ENCODE results near the gene PHTF2. TPM values are rescaled to one million over a fixed set of nuclear protein-coding genes. Genes with fewer than 3 reads are reported as not detected.

Gene PHTF2
- total and polyA plus RNA-seq, 2 donors (not counting 3 experiments of a cell fraction or from before 2014, with no cell fraction given) = 13.3 to 21.4 TPM

GRCh38 chr7:77831481-77831880, 32.9 kb downstream of the PHTF2 start:
- no TSS peak for BruUV-seq (replicated peaks)
- H3K9ac ChIP-seq (replicated peaks; ENCODE audit: extremely low read depth, insufficient read depth, low read length) = no peak overlapping the region
- H3K79me2 ChIP-seq (ENCODE audit: control insufficient read depth, insufficient read depth, low read length) = no peaks in the 10 kb centered on the region
- no peaks in the 10 kb centered on the region for H3K9me1 ChIP-seq (replicated peaks; ENCODE audit: control insufficient read depth, extremely low read depth, insufficient read depth, low read length)
- no peaks in the 10 kb centered on the region for H3K9me3 ChIP-seq (replicated peaks; ENCODE audit: control insufficient read depth, insufficient read depth, low read length)
- peaks cover 20% of the 10 kb centered on the region for H3K4me1 ChIP-seq (ENCODE audit: control insufficient read depth, extremely low read depth, insufficient read depth, low read length)
- dilution Hi-C loops (cut with MboI; ENCODE audit: extremely low pct_ligation_motif_present, low sequenced_read_pairs) = no loop called here
- FAIRE-seq = no peak
- ChIA-PET CTCF (interaction anchor here (0.7 to 1.2 kb wide), 2 partner anchors 13 to 36 kb away, joined by 3 to 4 read pairs; no protein-coding TSS in a partner anchor), POLR2A (no interaction called here)
- H3K4me2 ChIP-seq (ENCODE audit: insufficient read depth, low read length) = no peak overlapping the region
- no peak overlapping the region for H3K27ac ChIP-seq (ENCODE audit: insufficient read depth, low read depth, low read length)
- intact Hi-C loops (cut with micrococcal nuclease) = no loop called here
- no peaks in the 10 kb centered on the region for H3K27me3 ChIP-seq (ENCODE audit: control insufficient read depth in 2 of 2, insufficient read depth in 2 of 2, low read length in 2 of 2)
- no peak for DNase-seq (ENCODE audit: low read depth, low spot score)
- no peak overlapping the region for H2AFZ ChIP-seq (ENCODE audit: low read depth, low read length)
- H3K36me3 ChIP-seq (ENCODE audit: control insufficient read depth in 2 of 2, extremely low read depth in 1 of 2, insufficient read depth in 2 of 2, low read length in 2 of 2) = no peaks in the 10 kb centered on the region
- H3K4me3 ChIP-seq (replicated peaks in 1 of 3; ENCODE audit: insufficient read depth in 1 of 3, low read depth in 1 of 3, low read length in 3 of 3) = no peak overlapping the region
- H4K20me1 ChIP-seq (replicated peaks; ENCODE audit: control insufficient read depth, extremely low read depth, insufficient read depth, low read length) = no peaks in the 10 kb centered on the region
- TF ChIP-seq POLR2AphosphoS5 (IDR thresholded peaks at IDR 0.05; ENCODE audit: insufficient read depth, low read depth, low read length) (no peak), POLR2A (IDR thresholded peaks at IDR 0.05; ENCODE audit: low read depth, low read length) (no peak), MYC (IDR thresholded peaks at IDR 0.05; ENCODE audit: low read depth, low read length) (no peak), FOS (IDR thresholded peaks at IDR 0.05; ENCODE audit: borderline replicate concordance, insufficient read depth, low read length) (no peak), GATA2 (IDR thresholded peaks at IDR 0.05; ENCODE audit: insufficient read depth, insufficient read length, low read depth, low read length) (no peak), JUN (IDR thresholded peaks at IDR 0.05; ENCODE audit: borderline replicate concordance, insufficient read depth, insufficient read length, low read depth) (no peak), EZH2 (IDR thresholded peaks at IDR 0.05; ENCODE audit: borderline replicate concordance, low read depth, low read length, severe bottlenecking) (no peak), MAX (IDR thresholded peaks at IDR 0.05; ENCODE audit: insufficient read depth, insufficient read length) (no peak)
- TF ChIP-seq, protein P1, sequence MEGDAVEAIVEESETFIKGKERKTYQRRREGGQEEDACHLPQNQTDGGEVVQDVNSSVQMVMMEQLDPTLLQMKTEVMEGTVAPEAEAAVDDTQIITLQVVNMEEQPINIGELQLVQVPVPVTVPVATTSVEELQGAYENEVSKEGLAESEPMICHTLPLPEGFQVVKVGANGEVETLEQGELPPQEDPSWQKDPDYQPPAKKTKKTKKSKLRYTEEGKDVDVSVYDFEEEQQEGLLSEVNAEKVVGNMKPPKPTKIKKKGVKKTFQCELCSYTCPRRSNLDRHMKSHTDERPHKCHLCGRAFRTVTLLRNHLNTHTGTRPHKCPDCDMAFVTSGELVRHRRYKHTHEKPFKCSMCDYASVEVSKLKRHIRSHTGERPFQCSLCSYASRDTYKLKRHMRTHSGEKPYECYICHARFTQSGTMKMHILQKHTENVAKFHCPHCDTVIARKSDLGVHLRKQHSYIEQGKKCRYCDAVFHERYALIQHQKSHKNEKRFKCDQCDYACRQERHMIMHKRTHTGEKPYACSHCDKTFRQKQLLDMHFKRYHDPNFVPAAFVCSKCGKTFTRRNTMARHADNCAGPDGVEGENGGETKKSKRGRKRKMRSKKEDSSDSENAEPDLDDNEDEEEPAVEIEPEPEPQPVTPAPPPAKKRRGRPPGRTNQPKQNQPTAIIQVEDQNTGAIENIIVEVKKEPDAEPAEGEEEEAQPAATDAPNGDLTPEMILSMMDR (IDR thresholded peaks at IDR 0.05; ENCODE audit: extremely low read depth in 1 of 2, insufficient read depth in 1 of 2, low read depth in 1 of 2, low read length in 2 of 2) = no peak
